HG02973 (cell line): Measurements from ENCODE around the gene ASXL1.
"Not testable (repeated sequence)": the region's sequence is repeated elsewhere in the genome, so short reads cannot be mapped to it uniquely, and the experiment has no call there.

Experiments
- ATAC-seq: cut with Tn5 transposase; IDR thresholded peaks from one replicate; pipeline ENCODE4 v1.9.1; 2021; ENCODE audit warnings: moderate library complexity; ENCODE audit not compliant: unreplicated experiment

The ASXL1 gene

GRCh38 chr20:32359633-32360332 is 1.7 kb downstream of the ASXL1 start:
- no peak for ATAC-seq

GRCh38 chr20:32360333-32360634 is 2.2 kb downstream of the ASXL1 start:
- ATAC-seq, result no peak

GRCh38 chr20:32362901-32363364 is 4.8 kb downstream of the ASXL1 start:
- no peak for ATAC-seq

GRCh38 chr20:32363492-32363891 is 5.4 kb downstream of the ASXL1 start:
- ATAC-seq, result no peak

- ATAC-seq, result no peak
Measured at GRCh38 chr20:32364554-32365208, 6.5 kb downstream of the ASXL1 start.

GRCh38 chr20:32365564-32365963 is 7.4 kb downstream of the ASXL1 start:
- ATAC-seq, result no peak

- ATAC-seq, result no peak
Measured at GRCh38 chr20:32366380-32366779, 8.2 kb downstream of the ASXL1 start.

- no peak for ATAC-seq
Measured at GRCh38 chr20:32368323-32368722, 10.2 kb downstream of the ASXL1 start.

- ATAC-seq, result no peak
Measured at GRCh38 chr20:32368925-32369324, 10.8 kb downstream of the ASXL1 start.

- ATAC-seq, result no peak
Measured at GRCh38 chr20:32370897-32371296, 12.8 kb downstream of the ASXL1 start.

- ATAC-seq, result no peak
Measured at GRCh38 chr20:32378461-32378860, 20.3 kb downstream of the ASXL1 start.

GRCh38 chr20:32380037-32380436 is 21.9 kb downstream of the ASXL1 start:
- not testable (repeated sequence) for ATAC-seq

GRCh38 chr20:32380745-32381144 is 22.6 kb downstream of the ASXL1 start:
- ATAC-seq, result no peak

- no peak for ATAC-seq
Measured at GRCh38 chr20:32382102-32382950, 24.2 kb downstream of the ASXL1 start.

- ATAC-seq, result not testable (repeated sequence)
Measured at GRCh38 chr20:32383441-32383840, 25.3 kb downstream of the ASXL1 start.

GRCh38 chr20:32385541-32385940 is 27.4 kb downstream of the ASXL1 start:
- no peak for ATAC-seq

- no peak for ATAC-seq
Measured at GRCh38 chr20:32386091-32386490, 28.0 kb downstream of the ASXL1 start.

- ATAC-seq, result no peak
Measured at GRCh38 chr20:32387252-32387651, 29.1 kb downstream of the ASXL1 start.

- no peak for ATAC-seq
Measured at GRCh38 chr20:32391003-32391402, 32.9 kb downstream of the ASXL1 start.

GRCh38 chr20:32395066-32395465 is 36.9 kb downstream of the ASXL1 start:
- ATAC-seq, result no peak

- no peak for ATAC-seq
Measured at GRCh38 chr20:32396646-32397160, 38.6 kb downstream of the ASXL1 start.
